Cardiac fibroblast (primary cell): ENCODE data around the gene GNG7.
"Not testable (repeated sequence)": the region's sequence is repeated elsewhere in the genome, so short reads cannot be mapped to it uniquely, and the experiment has no call there.

ENCODE experiments used
- DNase-seq, 2 donors: peaks; one replicate each; pipeline versions ENCODE4 v3.0.0 to v3.0.0-alpha.2; 2010; ENCODE audit warnings: low read depth in 2 of 2
- H3K4me3 ChIP-seq, 2 donors: replicated peaks in 1 of 2; 1 replicate in 1 of 2; 2 replicates in 1 of 2; pipeline ENCODE4 v1.5.1; 2011; ENCODE audit warnings: low read depth in 2 of 2, low read length in 2 of 2, mild to moderate bottlenecking in 2 of 2, moderate library complexity in 1 of 2
- TF ChIP-seq, protein P1 (sequence below): IDR thresholded peaks from one replicate; pipeline ENCODE4 v1.5.1; 2011; ENCODE audit warnings: low read depth, mild to moderate bottlenecking, low read length, inconsistent platforms

Gene GNG7

DNA sequence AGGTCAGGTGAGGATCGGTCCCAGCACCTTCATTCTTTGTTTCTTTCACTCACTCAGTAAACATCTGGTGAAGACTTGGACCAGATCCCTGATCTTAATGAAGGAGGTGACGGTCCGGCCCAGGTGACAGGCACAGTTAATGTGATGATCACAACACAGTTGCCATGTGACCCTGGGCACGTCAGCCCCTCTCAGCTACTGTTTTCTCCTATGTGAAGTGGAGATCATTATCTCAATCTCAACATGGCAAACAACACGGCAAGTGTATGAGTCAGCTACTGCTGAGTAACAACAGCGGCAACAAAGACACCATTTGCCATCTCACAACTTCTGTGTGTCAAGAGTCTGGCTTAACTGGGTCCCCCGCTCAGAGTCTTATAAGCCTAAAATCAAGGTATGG, 74.6 kb downstream of the GNG7 start:
- no peak overlapping the region for H3K4me3 ChIP-seq
- DNase-seq = peak in 1 of 2 donors; percentile 75
- TF ChIP-seq, protein P1, sequence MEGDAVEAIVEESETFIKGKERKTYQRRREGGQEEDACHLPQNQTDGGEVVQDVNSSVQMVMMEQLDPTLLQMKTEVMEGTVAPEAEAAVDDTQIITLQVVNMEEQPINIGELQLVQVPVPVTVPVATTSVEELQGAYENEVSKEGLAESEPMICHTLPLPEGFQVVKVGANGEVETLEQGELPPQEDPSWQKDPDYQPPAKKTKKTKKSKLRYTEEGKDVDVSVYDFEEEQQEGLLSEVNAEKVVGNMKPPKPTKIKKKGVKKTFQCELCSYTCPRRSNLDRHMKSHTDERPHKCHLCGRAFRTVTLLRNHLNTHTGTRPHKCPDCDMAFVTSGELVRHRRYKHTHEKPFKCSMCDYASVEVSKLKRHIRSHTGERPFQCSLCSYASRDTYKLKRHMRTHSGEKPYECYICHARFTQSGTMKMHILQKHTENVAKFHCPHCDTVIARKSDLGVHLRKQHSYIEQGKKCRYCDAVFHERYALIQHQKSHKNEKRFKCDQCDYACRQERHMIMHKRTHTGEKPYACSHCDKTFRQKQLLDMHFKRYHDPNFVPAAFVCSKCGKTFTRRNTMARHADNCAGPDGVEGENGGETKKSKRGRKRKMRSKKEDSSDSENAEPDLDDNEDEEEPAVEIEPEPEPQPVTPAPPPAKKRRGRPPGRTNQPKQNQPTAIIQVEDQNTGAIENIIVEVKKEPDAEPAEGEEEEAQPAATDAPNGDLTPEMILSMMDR = no peak

DNA sequence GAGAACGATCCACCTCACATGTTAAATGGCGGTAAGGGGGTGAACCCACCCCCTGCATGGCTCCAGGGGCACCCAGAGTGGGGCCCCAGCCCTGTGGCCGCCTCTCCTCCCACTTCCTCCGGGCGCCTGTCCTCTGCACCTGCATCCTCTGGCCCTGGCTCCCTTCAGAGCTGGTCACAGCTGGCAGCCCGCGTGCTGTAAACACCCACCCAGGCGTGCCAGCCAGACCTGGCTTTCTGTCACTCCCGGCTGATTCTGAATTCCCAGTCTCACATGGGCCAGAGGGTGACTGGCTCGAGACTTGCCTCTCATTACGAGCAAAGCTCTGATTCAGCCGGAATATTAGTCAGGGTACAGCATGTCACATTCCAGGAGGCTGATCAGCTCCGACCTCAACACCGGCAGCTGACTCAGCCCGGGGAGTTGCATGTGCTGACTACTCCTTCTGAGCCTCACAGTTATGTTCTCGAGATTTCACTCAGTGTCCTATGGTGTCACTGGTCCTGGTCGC, 75.1 kb downstream of the GNG7 start:
- DNase-seq = peak; percentile 92 to 99
- no peak overlapping the region for H3K4me3 ChIP-seq
- TF ChIP-seq, protein P1 = no peak

DNA sequence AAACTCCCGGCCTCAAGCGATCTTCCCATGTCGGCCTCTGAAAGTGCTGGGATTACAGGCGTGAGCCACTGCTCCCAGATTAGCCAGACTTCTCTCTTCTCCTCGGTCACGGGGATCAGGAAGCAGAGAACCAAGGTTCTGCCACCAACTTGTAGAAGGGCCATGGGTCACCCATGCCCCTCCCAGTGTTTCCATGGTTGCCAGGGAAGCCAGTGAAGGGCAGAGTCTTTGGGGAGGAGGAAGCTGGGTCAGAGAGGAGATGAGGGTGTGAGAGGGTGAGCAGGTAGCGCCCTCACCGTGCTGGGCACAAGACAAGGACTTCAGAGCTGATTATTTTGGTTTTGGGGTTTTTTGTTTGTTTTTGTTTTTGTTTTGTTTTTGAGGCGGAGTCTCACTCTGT, 77.1 kb downstream of the GNG7 start:
- no peak overlapping the region for H3K4me3 ChIP-seq
- DNase-seq = no peak

GRCh38 chr19:2624537-2625091, 77.9 kb downstream of the GNG7 start:
- no peak for DNase-seq
- no peak overlapping the region for H3K4me3 ChIP-seq
- TF ChIP-seq, protein P1 = no peak

More for the DNA sequence above, 77.1 kb downstream of the GNG7 start:
- TF ChIP-seq, protein P1 = no peak

GRCh38 chr19:2623798-2624197, 78.7 kb downstream of the GNG7 start:
- TF ChIP-seq, protein P1 = no peak
- DNase-seq = no peak
- H3K4me3 ChIP-seq = no peak overlapping the region

DNA sequence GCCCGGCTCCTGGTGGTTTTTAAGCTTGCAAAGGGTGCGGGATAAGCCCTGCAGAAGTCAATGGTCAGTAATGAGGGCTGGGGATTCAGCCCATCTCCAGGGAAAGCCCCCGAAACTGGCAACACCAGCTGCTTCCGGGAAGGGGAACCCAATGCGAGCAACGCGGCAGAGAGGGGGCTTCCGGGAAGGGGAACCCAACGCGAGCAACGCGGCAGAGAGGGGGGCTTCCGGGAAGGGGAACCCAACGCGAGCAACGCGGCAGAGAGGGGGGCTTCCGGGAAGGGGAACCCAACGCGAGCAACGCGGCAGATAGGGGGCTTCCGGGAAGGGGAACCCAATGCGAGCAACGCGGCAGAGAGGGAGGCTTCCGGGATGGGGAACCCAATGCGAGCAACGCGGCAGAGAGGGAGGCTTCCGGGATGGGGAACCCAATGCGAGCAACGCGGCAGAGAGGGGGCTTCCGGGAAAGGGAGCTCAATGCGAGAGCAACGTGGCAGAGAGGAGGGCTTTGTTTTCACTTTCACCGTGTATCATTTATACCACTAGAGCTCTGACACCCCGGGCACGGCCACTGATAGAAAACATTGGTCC, 80.0 kb downstream of the GNG7 start:
- not testable (repeated sequence) for H3K4me3 ChIP-seq, DNase-seq

DNA sequence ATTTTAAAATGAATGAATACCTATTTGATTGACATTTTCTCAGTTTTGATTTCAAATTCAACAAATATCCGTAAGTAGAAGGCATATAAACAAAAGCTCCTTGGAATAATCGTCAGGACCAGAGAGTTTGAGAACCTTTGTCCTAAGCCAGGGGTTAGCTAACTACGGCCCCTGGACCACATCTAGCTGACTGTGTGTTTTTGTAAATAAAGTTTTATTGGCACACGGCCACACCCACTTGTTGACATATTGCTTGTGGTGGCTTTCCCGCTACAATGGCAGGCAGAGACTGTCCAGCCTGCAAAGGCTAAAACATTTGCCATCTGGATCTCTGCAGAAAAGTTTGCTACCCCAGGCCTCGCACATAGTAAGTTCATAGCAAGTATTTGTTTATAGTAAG, 83.4 kb downstream of the GNG7 start:
- no peak for DNase-seq
- TF ChIP-seq, protein P1 = no peak
- no peak overlapping the region for H3K4me3 ChIP-seq
